Hindlimb muscle (tissue), 1 donor: ENCODE data around the gene OSTF1. TPM values are rescaled to one million over a fixed set of nuclear protein-coding genes. Genes with fewer than 3 reads are reported as not detected.

Source experiments
- DNase-seq: peaks from one replicate; pipeline ENCODE4 v3.0.0-alpha.2; 2013
- polyA plus RNA-seq: library from polyadenylated mRNA; unstranded; fragments of 120-200 nt; gene quantifications from one replicate; pipeline ENCODE4 v1.2.1, GENCODE V29; 2013; ENCODE audit not compliant: insufficient read length

Gene OSTF1
- polyA plus RNA-seq, 1 donor = 18.9 TPM

GRCh38 chr9:75121914-75122558 lies 33.7 kb downstream of the OSTF1 start:
- DNase-seq = no peak

GRCh38 chr9:75123696-75124095 lies 35.4 kb downstream of the OSTF1 start:
- DNase-seq = no peak

GRCh38 chr9:75128535-75128934 lies 40.2 kb downstream of the OSTF1 start:
- DNase-seq = no peak

DNA sequence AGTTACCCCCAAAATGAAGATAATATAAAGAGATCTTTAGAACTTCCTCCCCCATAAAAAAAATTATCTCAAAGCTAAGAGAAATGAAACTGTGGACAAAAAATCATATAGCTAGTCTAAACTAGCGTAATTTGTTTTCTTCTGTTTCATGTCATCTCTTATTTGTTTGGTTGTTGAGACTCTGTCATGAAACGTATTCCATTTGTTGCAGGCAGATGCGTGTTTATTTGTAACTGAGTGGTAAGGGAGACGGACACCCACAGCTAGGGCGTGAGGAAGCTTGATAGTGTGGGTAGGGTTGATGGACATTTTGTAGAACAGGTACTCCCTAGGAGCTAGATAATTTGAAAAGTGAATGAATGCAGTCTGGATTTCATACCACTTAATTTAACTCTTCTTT lies 41.9 kb downstream of the OSTF1 start:
- no peak for DNase-seq

GRCh38 chr9:75130621-75131230 lies 42.4 kb downstream of the OSTF1 start:
- no peak for DNase-seq

DNA sequence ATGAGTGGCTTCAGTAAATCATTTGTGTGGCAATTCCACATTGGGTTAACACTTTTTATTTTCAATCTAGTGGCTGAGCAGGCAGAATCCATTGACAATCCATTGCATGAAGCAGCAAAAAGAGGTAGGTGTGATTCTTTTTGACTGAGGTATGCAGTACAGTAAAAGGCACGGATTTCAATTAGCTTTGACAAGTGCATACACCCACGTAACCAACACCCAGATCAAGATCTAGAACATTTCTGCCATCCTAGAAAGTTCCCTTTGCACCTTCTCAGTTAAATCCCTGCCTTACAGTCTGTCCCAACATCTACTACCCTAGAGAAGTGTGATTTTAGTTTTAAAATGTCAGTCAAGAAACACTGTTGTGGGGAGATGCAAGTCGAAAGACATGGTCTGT lies 43.4 kb downstream of the OSTF1 start:
- no peak for DNase-seq

DNA sequence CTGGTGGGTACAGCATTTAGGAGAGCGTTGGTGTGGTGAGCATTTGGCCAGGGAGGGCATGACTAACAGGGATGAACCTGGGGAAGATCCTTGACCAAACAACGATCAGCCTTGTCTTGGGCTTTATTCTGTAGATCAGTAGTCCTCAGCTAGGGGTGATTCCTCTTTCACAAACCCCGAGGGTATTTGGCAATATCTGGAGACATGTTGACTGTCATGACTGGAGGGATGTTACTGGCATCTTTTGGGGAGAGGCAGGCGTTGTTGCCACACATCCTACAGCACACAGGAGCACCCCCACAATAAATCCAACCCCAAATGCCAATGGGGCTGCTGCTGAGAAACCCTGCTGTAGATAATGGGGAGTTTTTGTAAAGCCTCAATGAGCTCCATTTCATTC lies 43.9 kb downstream of the OSTF1 start:
- DNase-seq = no peak

DNA sequence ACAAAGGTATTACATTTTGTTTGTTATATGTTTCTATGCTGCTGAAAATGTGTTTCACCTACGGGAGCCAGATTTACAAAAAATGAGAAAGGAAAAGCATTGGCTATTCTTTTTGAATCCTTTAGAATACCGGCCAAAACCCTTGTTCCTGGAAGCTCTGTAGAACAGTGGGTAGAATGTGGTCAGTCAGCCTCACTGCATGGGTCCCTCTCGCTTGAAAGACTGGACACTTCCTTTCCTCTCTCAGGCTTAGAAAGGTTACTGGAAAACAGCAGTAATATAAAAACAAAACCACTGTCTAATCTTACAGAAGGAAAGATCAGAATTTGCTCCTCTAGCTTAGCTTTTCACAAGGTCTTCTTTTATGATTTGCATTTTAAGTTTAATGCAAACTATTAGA lies 45.1 kb downstream of the OSTF1 start:
- no peak for DNase-seq

- DNase-seq = no peak
Measured at GRCh38 chr9:75134495-75134894, 46.2 kb downstream of the OSTF1 start.

DNA sequence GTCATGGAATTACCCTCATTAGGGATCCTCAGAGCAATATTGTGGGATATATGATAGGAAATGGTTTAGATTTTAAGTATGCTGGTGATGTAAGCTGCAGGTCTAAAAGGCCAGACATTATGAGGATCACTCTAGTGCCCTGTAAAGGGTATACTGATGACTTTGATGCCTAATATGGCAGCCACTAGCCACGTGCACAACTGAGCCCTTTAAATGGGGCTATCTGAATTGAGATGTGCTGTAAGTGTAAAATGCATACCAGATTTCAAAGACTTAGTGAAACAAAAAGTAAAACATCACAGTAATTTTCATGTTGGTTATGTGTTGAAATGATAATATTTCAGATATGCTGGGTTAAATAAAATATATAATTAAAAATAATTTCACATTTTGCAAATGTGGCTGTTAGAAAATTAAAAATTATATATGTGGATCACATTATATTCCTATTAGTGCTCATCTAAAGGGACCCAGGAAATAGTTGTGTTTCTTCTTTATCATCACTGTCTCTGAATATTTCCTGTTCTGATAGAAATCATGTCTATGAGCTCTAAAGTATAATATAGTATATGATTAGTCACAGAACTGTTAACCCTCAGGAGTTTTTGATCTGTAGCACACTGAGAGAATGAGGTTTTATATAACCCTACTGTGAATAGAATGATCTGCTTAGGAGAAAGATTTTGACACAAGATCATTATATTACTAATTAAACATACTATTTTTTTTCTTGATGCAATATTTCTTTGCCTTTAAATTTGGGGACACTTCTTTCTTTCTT lies 50.1 kb downstream of the OSTF1 start:
- DNase-seq = no peak

GRCh38 chr9:75139201-75139600 lies 50.9 kb downstream of the OSTF1 start:
- DNase-seq = no peak

GRCh38 chr9:75140261-75140660 lies 51.9 kb downstream of the OSTF1 start:
- DNase-seq = no peak

DNA sequence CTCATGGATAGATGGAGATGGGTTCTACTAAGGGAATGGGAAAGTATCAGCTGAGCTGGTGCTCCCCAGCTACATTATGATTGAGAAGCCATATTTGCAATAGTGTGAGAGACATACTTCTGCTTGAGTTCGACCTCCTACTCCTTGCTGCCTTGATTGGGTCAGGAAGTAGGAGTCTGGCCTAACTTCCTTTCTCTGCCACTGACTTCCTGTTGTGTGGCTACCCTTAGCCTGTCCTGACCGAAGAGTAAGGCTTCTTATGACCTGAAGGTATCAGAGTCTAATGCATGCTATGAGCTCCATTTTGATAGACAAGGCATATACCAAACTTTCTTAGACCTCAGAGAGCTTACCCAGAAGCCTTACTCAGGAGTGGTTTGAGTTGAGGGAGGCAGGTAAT lies 53.9 kb downstream of the OSTF1 start:
- DNase-seq = no peak

- no peak for DNase-seq
Measured at GRCh38 chr9:75146229-75146628, 57.9 kb downstream of the OSTF1 start.

GRCh38 chr9:75147638-75148037 lies 59.3 kb downstream of the OSTF1 start:
- no peak for DNase-seq

DNA sequence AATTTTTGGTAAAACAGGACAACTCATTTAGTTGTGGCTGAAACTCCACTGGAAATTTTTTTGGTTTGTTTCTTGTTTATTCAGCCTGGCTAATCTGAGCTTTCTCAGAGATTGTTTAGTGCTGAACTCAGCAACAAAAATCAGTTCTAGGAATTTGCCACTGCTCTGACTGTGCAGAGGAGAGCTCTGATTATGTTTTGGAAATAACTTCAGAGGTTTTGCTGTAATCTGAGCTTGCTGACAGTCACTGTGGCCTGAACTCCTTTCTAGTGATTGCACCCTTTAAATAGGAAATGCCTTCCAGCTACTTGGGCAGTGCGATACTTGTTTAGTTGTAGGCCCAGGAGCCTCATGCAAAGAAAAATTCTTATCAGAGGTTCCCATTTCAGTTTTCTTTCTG lies 60.2 kb downstream of the OSTF1 start:
- no peak for DNase-seq

- no peak for DNase-seq
Measured at GRCh38 chr9:75149841-75150241, 61.5 kb downstream of the OSTF1 start.

- no peak for DNase-seq
Measured at GRCh38 chr9:75150512-75150911, 62.2 kb downstream of the OSTF1 start.

- DNase-seq = no peak
Measured at GRCh38 chr9:75152416-75152815, 64.1 kb downstream of the OSTF1 start.

DNA sequence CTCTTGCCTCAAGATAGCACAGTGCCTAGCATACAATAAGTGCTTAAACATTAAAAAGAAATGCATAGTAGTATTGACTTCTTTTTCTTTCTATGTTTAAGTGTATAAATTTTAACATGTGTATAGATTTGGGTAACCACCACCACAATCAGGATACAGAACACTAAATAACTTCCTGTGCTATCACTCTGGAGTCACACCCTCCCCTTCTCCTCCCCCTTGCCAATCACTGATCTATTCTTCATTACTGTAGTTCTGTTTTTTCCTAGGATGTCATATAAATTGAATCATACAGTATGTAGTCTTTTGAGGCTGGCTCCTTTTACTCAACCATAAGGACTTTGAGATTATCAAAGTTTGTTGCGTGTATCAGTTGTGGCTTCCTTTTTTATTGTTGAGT lies 68.5 kb downstream of the OSTF1 start:
- no peak for DNase-seq

- no peak for DNase-seq
Measured at GRCh38 chr9:75161116-75161857, 73.0 kb downstream of the OSTF1 start.

GRCh38 chr9:75163764-75164163 lies 75.5 kb downstream of the OSTF1 start:
- DNase-seq = no peak

- no peak for DNase-seq
Measured at GRCh38 chr9:75164573-75164972, 76.3 kb downstream of the OSTF1 start.
